Skeletal muscle tissue (tissue), 4 donors: ENCODE results near the gene LMNTD2. TPM values are rescaled to one million over a fixed set of nuclear protein-coding genes. Genes with fewer than 3 reads are reported as not detected.

Source experiments
- H3K27ac ChIP-seq: one replicate; pipeline ENCODE4 v1.7.0; 2013; ENCODE audit warnings: mild to moderate bottlenecking, low read depth, low read length, inconsistent platforms
- H3K27me3 ChIP-seq, 3 donors: one replicate each; pipeline ENCODE4 v1.7.0; 2013; ENCODE audit warnings: low read length in 3 of 3; ENCODE audit not compliant: control insufficient read depth in 3 of 3, insufficient read depth in 3 of 3
- H3K36me3 ChIP-seq, 3 donors: one replicate each; pipeline ENCODE4 v1.7.0; 2013; ENCODE audit warnings: low read length in 3 of 3; ENCODE audit not compliant: control insufficient read depth in 3 of 3, insufficient read depth in 3 of 3
- H3K4me1 ChIP-seq, 3 donors: one replicate each; pipeline ENCODE4 v1.7.0; 2013; ENCODE audit warnings: low read length in 3 of 3, mild to moderate bottlenecking in 3 of 3; ENCODE audit not compliant: control insufficient read depth in 3 of 3, insufficient read depth in 3 of 3
- H3K4me3 ChIP-seq, 3 donors: one replicate each; pipeline ENCODE4 v1.7.0; 2013; ENCODE audit warnings: low read length in 3 of 3
- H3K9ac ChIP-seq, 3 donors: one replicate each; pipeline ENCODE4 v1.7.0; 2013; ENCODE audit warnings: low read length in 3 of 3, mild to moderate bottlenecking in 3 of 3, moderate library complexity in 2 of 3, low read depth in 1 of 3
- H3K9me3 ChIP-seq, 3 donors: one replicate each; pipeline ENCODE4 v1.7.0; 2013; ENCODE audit warnings: low read length in 3 of 3; ENCODE audit not compliant: control insufficient read depth in 3 of 3
- total RNA-seq: library from RNA; depleted of rRNA; stranded (reverse); fragments of >200 nt; gene quantifications from one replicate; pipeline ENCODE4 v1.2.3, GENCODE V29; 2014
- donor health status: Osteomylitis.

Gene LMNTD2
- total RNA-seq, 1 donor from 2014 or later: under 0.01 TPM

DNA sequence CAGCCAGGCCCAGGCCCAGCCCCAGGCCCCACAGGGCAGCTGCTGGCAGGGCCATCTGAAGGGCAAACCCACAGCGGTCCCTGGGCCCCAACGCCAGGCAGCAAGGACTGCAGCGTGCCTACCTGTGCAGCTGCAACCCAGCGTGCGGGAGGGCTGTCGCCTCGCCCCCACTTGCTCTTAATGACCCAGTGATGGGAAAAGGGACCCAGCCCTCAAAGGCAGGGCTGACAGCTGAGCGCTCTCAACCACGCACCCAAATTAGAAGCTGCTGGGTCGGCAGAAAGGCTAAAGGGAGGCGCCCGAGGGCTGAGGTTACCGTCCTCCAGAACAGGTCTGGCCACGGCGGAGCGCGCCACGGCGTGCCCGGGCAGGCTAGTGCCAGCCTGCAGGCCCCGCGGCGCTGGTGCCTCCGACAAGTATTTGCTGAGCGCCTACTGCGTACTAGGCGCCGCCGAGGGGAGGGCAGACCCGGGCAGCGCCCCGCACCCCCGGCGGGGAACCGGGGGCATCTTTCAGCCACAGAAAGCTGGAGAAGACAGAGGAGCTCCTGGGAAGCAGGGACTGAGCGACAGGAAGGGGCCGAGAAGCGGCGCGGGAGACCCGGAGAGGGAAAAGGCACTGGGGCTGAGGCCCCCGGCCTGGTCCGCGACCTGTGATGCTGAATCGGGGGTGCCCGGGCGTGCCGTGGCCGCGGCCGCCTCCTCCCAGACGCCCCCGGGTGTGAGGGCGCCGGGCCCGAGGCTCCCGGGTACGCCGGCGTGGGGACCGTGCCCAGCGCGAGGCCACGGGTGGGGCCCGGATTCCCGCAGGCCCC, 25.9 kb downstream of the LMNTD2 start:
- Histone ChIP-seq H3K4me3 (peak overlapping the region; percentile 50 to 83 (median 81)), H3K27me3 (peaks cover 0 to 25% (median 20%) of the 10 kb centered on the region in 3 donors), H3K4me1 (peaks cover 26 to 41% (median 37%) of the 10 kb centered on the region in 3 donors), H3K27ac (peak overlapping the region; percentile 88), H3K36me3 (peaks cover 18 to 25% (median 22%) of the 10 kb centered on the region in 3 donors), H3K9me3 (no peaks in the 10 kb centered on the region), H3K9ac (peak overlapping the region; percentile 84 to 93 (median 91))

DNA sequence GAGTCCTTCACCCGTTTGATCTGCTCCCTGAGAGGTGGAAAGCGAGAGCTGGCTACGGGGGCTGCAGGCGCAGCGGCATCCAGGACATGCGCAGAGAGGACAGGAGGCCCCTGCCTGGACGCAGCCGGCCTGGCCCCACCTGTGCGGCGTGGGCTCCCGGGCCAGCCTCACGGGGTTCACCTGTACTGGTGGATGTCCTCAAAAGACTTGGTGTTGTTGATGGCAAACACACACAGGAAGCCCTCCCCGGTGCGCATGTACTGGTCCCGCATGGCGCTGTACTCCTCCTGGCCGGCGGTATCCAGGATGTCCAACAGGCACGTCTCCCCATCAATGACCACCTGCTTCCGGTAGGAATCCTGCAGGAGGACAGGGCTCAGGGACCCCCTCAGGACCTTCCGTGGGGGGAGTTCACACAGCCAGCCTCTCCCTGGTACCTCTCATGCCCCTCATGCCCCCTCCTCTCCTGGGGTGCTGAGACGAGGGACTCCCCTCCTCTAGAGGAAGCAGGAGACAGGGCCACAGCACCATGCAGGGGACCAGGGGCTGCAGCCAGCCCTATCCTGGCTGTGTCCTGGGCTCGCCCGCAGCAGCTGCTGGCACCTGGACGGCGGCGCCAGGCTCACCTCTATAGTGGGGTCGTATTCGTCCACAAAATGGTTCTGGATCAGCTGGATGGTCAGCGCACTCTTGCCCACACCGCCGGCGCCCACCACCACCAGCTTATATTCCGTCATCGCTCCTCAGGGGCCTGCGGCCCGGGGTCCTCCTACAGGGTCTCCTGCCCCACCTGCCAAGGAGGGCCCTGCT, 26.7 kb downstream of the LMNTD2 start:
- H3K27ac ChIP-seq: peak overlapping the region; percentile 88
- no peaks in the 10 kb centered on the region for H3K9me3 ChIP-seq
- peaks cover 32 to 49% (median 45%) of the 10 kb centered on the region in 3 donors for H3K4me1 ChIP-seq
- peak overlapping the region; percentile 84 to 93 (median 91) for H3K9ac ChIP-seq
- peaks cover 0 to 22% (median 17%) of the 10 kb centered on the region in 3 donors for H3K27me3 ChIP-seq
- peaks cover 18 to 25% (median 22%) of the 10 kb centered on the region in 3 donors for H3K36me3 ChIP-seq
- peak overlapping the region; percentile 50 to 83 (median 81) for H3K4me3 ChIP-seq

- Histone ChIP-seq H3K27ac (no peak overlapping the region), H3K27me3 (peaks cover 0 to 15% (median 10%) of the 10 kb centered on the region in 3 donors), H3K9me3 (no peaks in the 10 kb centered on the region), H3K4me3 (no peak overlapping the region), H3K9ac (no peak overlapping the region), H3K36me3 (peaks cover 18 to 25% (median 22%) of the 10 kb centered on the region in 3 donors), H3K4me1 (peaks cover 33 to 54% (median 50%) of the 10 kb centered on the region in 3 donors)
These were observed 27.5 kb downstream of the LMNTD2 start for GRCh38 chr11:532986-533585.

- no peak overlapping the region for H3K27ac ChIP-seq
- H3K4me1 ChIP-seq: peaks cover 31 to 48% (median 44%) of the 10 kb centered on the region in 3 donors
- H3K4me3 ChIP-seq: no peak overlapping the region
- peaks cover 18 to 25% (median 22%) of the 10 kb centered on the region in 3 donors for H3K36me3 ChIP-seq
- no peak overlapping the region for H3K9ac ChIP-seq
- H3K9me3 ChIP-seq: no peaks in the 10 kb centered on the region
- peaks cover 0 to 10% (median 5%) of the 10 kb centered on the region in 3 donors for H3K27me3 ChIP-seq
These were observed 28.0 kb downstream of the LMNTD2 start for GRCh38 chr11:532527-532985.

DNA sequence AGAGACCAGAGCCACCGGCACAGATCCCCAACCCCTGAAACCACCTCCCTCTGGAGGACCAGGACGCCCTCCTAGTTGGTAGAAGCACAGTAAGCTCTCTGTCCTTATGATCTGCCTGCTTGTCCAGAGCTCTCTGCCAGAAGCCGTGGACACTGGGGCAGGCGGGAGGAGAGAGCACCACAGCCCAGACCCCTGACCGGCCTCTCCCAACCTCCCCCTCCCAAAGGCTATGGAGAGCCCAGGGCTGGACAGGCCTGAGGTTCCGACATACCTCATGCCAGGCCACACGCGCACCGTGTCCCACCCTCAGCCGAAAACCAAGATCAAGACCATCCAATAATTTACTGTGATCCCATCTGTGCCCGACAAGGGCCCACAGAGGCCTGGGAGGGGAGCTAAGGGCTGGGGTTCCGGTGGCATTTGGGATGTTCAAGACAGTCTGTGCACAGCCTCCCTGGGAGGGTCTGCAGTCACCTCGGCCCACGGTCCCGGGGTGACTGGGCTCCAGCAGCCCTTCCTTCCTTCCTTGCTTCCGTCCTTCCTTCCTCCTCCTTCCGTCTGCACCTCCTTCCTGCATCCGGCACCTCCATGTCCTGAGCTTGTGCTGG, 28.5 kb downstream of the LMNTD2 start:
- Histone ChIP-seq H3K9ac (no peak overlapping the region), H3K9me3 (no peaks in the 10 kb centered on the region), H3K4me3 (no peak overlapping the region), H3K27me3 (peaks cover 0 to 5% (median under 1%) of the 10 kb centered on the region in 3 donors), H3K36me3 (peaks cover 18 to 25% (median 22%) of the 10 kb centered on the region in 3 donors), H3K4me1 (peaks cover 26 to 43% (median 39%) of the 10 kb centered on the region in 3 donors), H3K27ac (no peak overlapping the region)

GRCh38 chr11:530960-531831, 29.3 kb downstream of the LMNTD2 start:
- H3K9me3 ChIP-seq: no peaks in the 10 kb centered on the region
- peaks cover 22 to 39% (median 34%) of the 10 kb centered on the region in 3 donors for H3K4me1 ChIP-seq
- H3K27ac ChIP-seq: no peak overlapping the region
- no peak overlapping the region for H3K4me3 ChIP-seq
- no peaks in the 10 kb centered on the region for H3K27me3 ChIP-seq
- H3K9ac ChIP-seq: no peak overlapping the region
- peaks cover 18 to 25% (median 22%) of the 10 kb centered on the region in 3 donors for H3K36me3 ChIP-seq

- H3K4me1 ChIP-seq: peaks cover 19 to 35% (median 29%) of the 10 kb centered on the region in 3 donors
- peaks cover 18 to 25% (median 22%) of the 10 kb centered on the region in 3 donors for H3K36me3 ChIP-seq
- H3K27me3 ChIP-seq: no peaks in the 10 kb centered on the region
- H3K9ac ChIP-seq: peak overlapping the region in 1 of 3 donors; percentile 74
- no peaks in the 10 kb centered on the region for H3K9me3 ChIP-seq
- H3K4me3 ChIP-seq: no peak overlapping the region
- no peak overlapping the region for H3K27ac ChIP-seq
These were observed 30.7 kb downstream of the LMNTD2 start for GRCh38 chr11:529728-530411.

GRCh38 chr11:528815-529727, 31.5 kb downstream of the LMNTD2 start:
- no peaks in the 10 kb centered on the region for H3K9me3 ChIP-seq
- peaks cover 12 to 29% (median 23%) of the 10 kb centered on the region in 3 donors for H3K4me1 ChIP-seq
- peaks cover 18 to 25% (median 22%) of the 10 kb centered on the region in 3 donors for H3K36me3 ChIP-seq
- peak overlapping the region in 1 of 3 donors; percentile 74 for H3K9ac ChIP-seq
- peak overlapping the region in 1 of 3 donors; percentile 56 for H3K4me3 ChIP-seq
- no peaks in the 10 kb centered on the region for H3K27me3 ChIP-seq
- no peak overlapping the region for H3K27ac ChIP-seq
